Measurements from ENCODE around the gene BBS7. TPM values are rescaled to one million over a fixed set of nuclear protein-coding genes. Genes with fewer than 3 reads are reported as not detected.

Gene BBS7, protein sequence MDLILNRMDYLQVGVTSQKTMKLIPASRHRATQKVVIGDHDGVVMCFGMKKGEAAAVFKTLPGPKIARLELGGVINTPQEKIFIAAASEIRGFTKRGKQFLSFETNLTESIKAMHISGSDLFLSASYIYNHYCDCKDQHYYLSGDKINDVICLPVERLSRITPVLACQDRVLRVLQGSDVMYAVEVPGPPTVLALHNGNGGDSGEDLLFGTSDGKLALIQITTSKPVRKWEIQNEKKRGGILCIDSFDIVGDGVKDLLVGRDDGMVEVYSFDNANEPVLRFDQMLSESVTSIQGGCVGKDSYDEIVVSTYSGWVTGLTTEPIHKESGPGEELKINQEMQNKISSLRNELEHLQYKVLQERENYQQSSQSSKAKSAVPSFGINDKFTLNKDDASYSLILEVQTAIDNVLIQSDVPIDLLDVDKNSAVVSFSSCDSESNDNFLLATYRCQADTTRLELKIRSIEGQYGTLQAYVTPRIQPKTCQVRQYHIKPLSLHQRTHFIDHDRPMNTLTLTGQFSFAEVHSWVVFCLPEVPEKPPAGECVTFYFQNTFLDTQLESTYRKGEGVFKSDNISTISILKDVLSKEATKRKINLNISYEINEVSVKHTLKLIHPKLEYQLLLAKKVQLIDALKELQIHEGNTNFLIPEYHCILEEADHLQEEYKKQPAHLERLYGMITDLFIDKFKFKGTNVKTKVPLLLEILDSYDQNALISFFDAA
- 22.8 and 27.9 TPM in 2 replicates for total RNA-seq

DNA sequence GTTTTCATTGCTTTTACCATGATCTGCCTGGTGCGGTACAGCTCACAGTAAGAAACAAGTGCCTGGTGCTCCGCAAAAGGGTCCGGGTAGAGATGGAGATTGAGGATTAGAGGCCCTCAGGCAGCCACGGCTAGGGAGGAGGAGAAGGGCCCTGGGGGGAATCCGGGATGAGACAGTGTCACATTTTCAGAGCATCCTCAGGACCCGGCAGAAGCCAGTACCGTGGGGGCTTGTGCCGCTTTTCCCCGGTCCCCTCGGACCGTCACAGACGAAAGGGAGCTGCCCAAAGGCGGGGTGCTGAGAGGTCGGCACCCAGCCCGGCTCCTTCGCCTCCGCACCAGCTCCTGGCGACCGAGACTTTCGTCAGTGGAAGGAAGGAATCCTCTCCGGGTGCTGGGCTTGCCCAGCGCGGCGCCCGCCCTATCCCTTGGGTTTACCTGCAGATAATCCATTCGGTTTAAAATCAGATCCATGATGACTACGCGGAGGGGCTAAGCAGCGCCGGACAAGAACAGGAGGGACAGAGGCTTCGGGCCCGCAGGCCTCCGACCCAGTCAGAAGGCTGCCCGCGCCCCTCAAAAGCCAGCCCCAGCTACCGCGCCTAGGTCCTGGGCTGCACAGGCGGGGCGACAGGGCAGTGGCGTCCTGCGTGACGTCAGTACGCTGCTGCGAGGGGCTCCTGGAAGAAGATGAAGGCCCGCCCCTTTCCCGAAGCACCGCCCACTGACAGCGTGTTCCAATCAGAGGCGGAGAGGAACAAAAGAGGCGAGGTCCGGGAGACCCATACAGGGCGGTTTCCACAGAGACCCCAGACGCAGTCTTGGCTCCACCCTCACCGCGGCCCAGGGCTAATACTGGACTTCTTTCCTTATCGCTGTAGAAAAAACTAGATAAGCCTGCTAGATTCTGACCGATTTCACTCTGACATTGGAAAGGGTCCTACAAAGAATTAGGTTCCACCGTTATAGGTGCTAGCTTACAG lies at the start of gene BBS7:
Gene BBS7, minus strand, starts transcription at position 634 of the 982 bp plus-strand sequence. Its CDS starts 161 bp downstream, at position 473.

DNA sequence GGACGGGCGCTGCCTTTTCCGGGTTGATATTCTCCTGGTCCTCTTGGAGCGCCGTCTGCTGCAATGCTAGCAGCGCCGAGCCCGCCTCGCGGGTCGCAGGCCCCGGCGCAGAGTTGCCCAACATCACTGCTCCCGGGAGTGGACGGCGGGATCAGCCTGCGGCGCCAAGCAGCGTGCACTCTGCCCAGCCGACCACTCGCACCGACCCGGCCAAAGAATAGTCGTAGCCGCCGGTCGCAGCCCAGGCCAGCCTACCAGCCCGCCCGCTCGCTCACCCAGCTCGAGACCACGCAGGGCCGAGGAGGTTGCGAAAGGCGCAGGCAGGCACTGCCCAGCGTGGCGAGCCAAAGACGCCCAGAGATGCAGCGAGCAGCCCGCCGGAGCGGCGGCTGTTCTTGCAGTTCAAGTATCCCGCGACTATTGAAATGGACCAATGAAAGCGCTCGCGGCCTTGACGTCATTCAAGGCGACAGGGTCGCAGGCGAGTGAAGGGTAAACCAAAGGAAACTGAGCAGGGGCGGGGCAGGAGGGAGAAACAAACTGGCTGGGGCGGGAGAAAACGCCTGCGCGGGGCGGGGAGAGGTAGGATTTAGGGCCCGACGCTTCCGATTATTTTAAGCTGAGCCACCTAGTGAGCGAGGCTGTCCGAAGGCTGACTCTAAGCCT lies 46.6 kb downstream of the BBS7 start, which contains the start of gene CCNA2:
Gene CCNA2, minus strand, starts transcription at position 379 of the 666 bp plus-strand sequence. Its CDS starts 255 bp downstream, at position 124.

DNA sequence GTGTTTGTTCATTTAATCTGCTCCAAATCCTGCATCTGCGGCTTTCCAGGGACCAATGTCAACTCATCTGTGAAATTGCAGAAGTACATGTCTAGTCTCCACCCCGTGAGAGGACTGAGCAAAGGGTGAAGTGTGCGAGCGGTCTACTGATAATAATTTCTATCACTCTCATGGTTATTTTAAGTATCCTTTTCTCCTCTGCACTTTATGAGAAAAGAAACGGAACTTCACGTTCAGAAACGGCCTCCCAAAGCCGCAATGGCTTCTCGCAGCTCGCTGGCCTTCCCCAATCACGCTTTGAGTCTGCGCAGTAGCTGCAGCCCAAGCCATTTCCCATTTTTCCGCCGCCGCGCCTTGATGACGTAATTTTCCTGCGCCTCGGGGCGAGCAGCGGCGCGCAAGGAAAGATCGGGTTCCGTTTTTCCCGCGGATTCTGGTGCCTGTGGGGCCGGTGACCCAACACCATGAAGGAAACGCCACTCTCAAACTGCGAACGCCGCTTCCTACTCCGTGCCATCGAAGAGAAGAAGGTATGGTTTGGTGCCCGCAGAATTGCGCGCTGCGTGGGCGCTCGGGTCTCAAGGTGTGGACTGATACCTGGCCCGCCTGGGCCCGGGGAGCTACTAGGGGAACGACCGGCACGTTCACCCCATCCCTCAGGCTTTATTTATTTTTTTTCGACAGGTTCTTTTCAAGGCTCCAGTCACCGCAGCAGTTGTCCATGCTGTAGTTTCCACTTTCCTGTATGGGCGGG lies 69.1 kb downstream of the BBS7 start, which contains the start of gene EXOSC9:
Gene EXOSC9, plus strand, starts transcription at position 363 of the 754 bp plus-strand sequence. Its CDS starts 102 bp downstream, at position 465.

Other genes with a start within 250 kb of the BBS7 start
- 1,122 and 1,336 TPM in 2 replicates for gene ANXA5, start 173.5 kb downstream of the BBS7 start, total RNA-seq
- gene SMIM43, start 105.3 kb downstream of the BBS7 start, total RNA-seq, result 0.38 and 3.4 TPM in 2 replicates
- gene EXOSC9, start 69.2 kb downstream of the BBS7 start, total RNA-seq, result 30.7 and 59.6 TPM in 2 replicates
- 9.6 and 97.6 TPM in 2 replicates for gene CCNA2, start 46.6 kb downstream of the BBS7 start, total RNA-seq
- gene TRPC3, start 81.6 kb upstream of the BBS7 start, total RNA-seq, result under 0.01 and 0.19 TPM in 2 replicates